GM12878 (cell line): Measurements from ENCODE around the gene B3GALT6. TPM values are rescaled to one million over a fixed set of nuclear protein-coding genes. Genes with fewer than 3 reads are reported as not detected.

Experiments used
- ATAC-seq: fragments of 200-7000 bp; cut with Tn5 transposase; 3 replicates; pipeline ENCODE4 v1.9.1; 2020; ENCODE audit warnings: mild to moderate bottlenecking, moderate library complexity
- BruUV-seq: library from RNA; stranded (reverse); fragments of 400-500 nt; replicated peaks from 2 replicates; lab custom pipeline; 2021; lab: Mats Ljungman, UMichigan
- CTCF ChIA-PET: fragments of 300-600 bp; sonication (Branson Sonifier 250); formaldehyde crosslinking; extraction: SDS; loops from one replicate; lab custom pipeline; 2021; ENCODE audit warnings: inconsistent platforms; lab: Yijun Ruan, JAX
- POLR2A ChIA-PET: fragments of 350-600 bp; formaldehyde crosslinking; extraction: SDS; loops from one replicate; lab custom pipeline; 2021; ENCODE audit warnings: inconsistent platforms; lab: Charles Lee
- RAD21 ChIA-PET: fragments of 300-600 bp; sonication (Branson Sonifier 250); formaldehyde crosslinking; loops from one replicate; lab custom pipeline; 2023; ENCODE audit warnings: antibody characterized with exemption; ENCODE audit not compliant: unreplicated experiment; lab: Charles Lee
- SMC1A ChIA-PET: fragments of 300-600 bp; sonication (Branson Sonifier 250); formaldehyde crosslinking; loops from one replicate; lab custom pipeline; 2023; ENCODE audit not compliant: unreplicated experiment, uncharacterized antibody; lab: Charles Lee
- DNase-seq: peaks from one replicate; pipeline ENCODE4 v3.0.0-alpha.2; 2011; ENCODE audit warnings: low read depth, low spot score
- FAIRE-seq: peaks from 3 replicates; lab custom pipeline; 2011; peaks lifted over from hg19 to GRCh38; lab: Jason Lieb, UNC
- H2AFZ ChIP-seq: 2 replicates; pipeline ENCODE4 v1.6.0; 2011; ENCODE audit warnings: low read depth, low read length, control low read depth; ENCODE audit not compliant: control insufficient read depth
- H3K27ac ChIP-seq: 2 replicates; pipeline ENCODE4 v1.5.1; 2011; ENCODE audit warnings: control low read depth; ENCODE audit not compliant: control insufficient read depth, insufficient read depth
- H3K27me3 ChIP-seq, 2 experiments: replicated peaks in 1 of 2; 2 replicates each; pipeline versions ENCODE4 v1.6.0 to v1.6.1; 2011; ENCODE audit warnings: low read length in 1 of 2; ENCODE audit not compliant: control insufficient read depth in 2 of 2, insufficient read depth in 2 of 2
- H3K36me3 ChIP-seq, 2 experiments: 2 replicates each; pipeline ENCODE4 v1.5.1; 2011; ENCODE audit warnings: low read length in 1 of 2; ENCODE audit not compliant: control insufficient read depth in 2 of 2, insufficient read depth in 2 of 2
- H3K4me1 ChIP-seq: 2 replicates; pipeline ENCODE4 v1.6.1; 2011; ENCODE audit warnings: mild to moderate bottlenecking, low read length, moderate library complexity, mixed read lengths; ENCODE audit not compliant: control insufficient read depth, insufficient read depth
- H3K4me2 ChIP-seq: 2 replicates; pipeline ENCODE4 v1.6.0; 2011; ENCODE audit warnings: control low read depth; ENCODE audit not compliant: control insufficient read depth, insufficient read depth
- H3K4me3 ChIP-seq: fragments of 200-600 bp; sonication (generic); 2 replicates; pipeline ENCODE4 v1.5.1; 2016
- H3K79me2 ChIP-seq: 2 replicates; pipeline ENCODE4 v1.6.0; 2011; ENCODE audit warnings: low read length; ENCODE audit not compliant: control insufficient read depth, insufficient read depth
- H3K9ac ChIP-seq: 2 replicates; pipeline ENCODE4 v1.8.0; 2011; ENCODE audit warnings: low read length, control low read depth, mixed read lengths; ENCODE audit not compliant: control insufficient read depth, insufficient read depth
- H3K9me3 ChIP-seq: replicated peaks from 3 replicates; pipeline ENCODE4 v1.5.1; 2011; ENCODE audit warnings: mild to moderate bottlenecking, low read length; ENCODE audit not compliant: control insufficient read depth, insufficient read depth
- H4K20me1 ChIP-seq: 2 replicates; pipeline ENCODE4 v1.6.0; 2011; ENCODE audit not compliant: control insufficient read depth, insufficient read depth
- ATF2 ChIP-seq: IDR thresholded peaks from 2 replicates; pipeline ENCODE4 v1.6.1; 2012; ENCODE audit warnings: low read length, inconsistent platforms
- CHD1 ChIP-seq: IDR thresholded peaks from 2 replicates; pipeline ENCODE4 v1.6.1; 2012; ENCODE audit warnings: low read depth, low read length, improper control_type of control experiment
- CTCF ChIP-seq, 3 experiments: IDR thresholded peaks in 2 of 3; conservative IDR thresholded peaks in 1 of 3; 2 replicates each; pipeline ENCODE4 v1.5.1; 2011; ENCODE audit warnings: low read depth in 3 of 3, low read length in 3 of 3, mild to moderate bottlenecking in 3 of 3, control low read depth in 2 of 3, moderate library complexity in 2 of 3, inconsistent platforms in 1 of 3, mixed read lengths in 1 of 3; ENCODE audit not compliant: control insufficient read depth in 2 of 3, insufficient read depth in 1 of 3; ENCODE audit errors: extremely low read depth in 1 of 3
- E2F8 ChIP-seq: fragments of 450-650 bp; IDR thresholded peaks from 2 replicates; pipeline ENCODE4 v1.6.1; 2018; ENCODE audit warnings: mild to moderate bottlenecking, low read depth, moderate library complexity; ENCODE audit not compliant: partially characterized antibody
- ETV6 ChIP-seq, 2 experiments: fragments of 450-650 bp in 1 of 2; IDR thresholded peaks in 1 of 2; conservative IDR thresholded peaks in 1 of 2; 2 replicates each; pipeline ENCODE4 v1.6.1; 2014; ENCODE audit warnings: antibody characterized with exemption in 1 of 2, borderline replicate concordance in 1 of 2, low read depth in 1 of 2, mild to moderate bottlenecking in 1 of 2, moderate library complexity in 1 of 2
- GABPA ChIP-seq: IDR thresholded peaks from 2 replicates; pipeline ENCODE4 v1.6.1; 2014; ENCODE audit warnings: antibody characterized with exemption, low read depth, mild to moderate bottlenecking, inconsistent platforms
- HDGF ChIP-seq: fragments of 450-650 bp; IDR thresholded peaks from 2 replicates; pipeline ENCODE4 v1.6.1; 2016; ENCODE audit warnings: antibody characterized with exemption
- KDM1A ChIP-seq: fragments of 200-600 bp; sonication (generic); IDR thresholded peaks from 2 replicates; pipeline ENCODE4 v1.6.1; 2016; ENCODE audit warnings: borderline replicate concordance
- NBN ChIP-seq: fragments of 450-650 bp; IDR thresholded peaks from 2 replicates; pipeline ENCODE4 v1.6.1; 2016
- NKRF ChIP-seq: fragments of 450-650 bp; conservative IDR thresholded peaks from 2 replicates; pipeline ENCODE4 v1.6.1; 2017; ENCODE audit warnings: mild to moderate bottlenecking, moderate library complexity
- POLR2AphosphoS5 ChIP-seq: IDR thresholded peaks from 2 replicates; pipeline ENCODE4 v1.6.1; 2011; ENCODE audit warnings: mild to moderate bottlenecking, low read length, inconsistent platforms
- RB1 ChIP-seq: fragments of 450-650 bp; formaldehyde crosslinking; IDR thresholded peaks from 2 replicates; pipeline ENCODE4 v1.6.1; 2017; ENCODE audit warnings: mild to moderate bottlenecking, borderline replicate concordance
- RCOR1 ChIP-seq: conservative IDR thresholded peaks from 2 replicates; pipeline ENCODE4 v1.6.1; 2012; ENCODE audit warnings: low read depth, low read length, improper control_type of control experiment
- ZNF207 ChIP-seq: fragments of 450-650 bp; IDR thresholded peaks from 2 replicates; pipeline ENCODE4 v1.6.1; 2014; ENCODE audit warnings: antibody characterized with exemption, mild to moderate bottlenecking, borderline replicate concordance
- ZSCAN29 ChIP-seq: fragments of 450-650 bp; IDR thresholded peaks from 2 replicates; pipeline ENCODE4 v1.6.1; 2017; ENCODE audit warnings: mild to moderate bottlenecking, moderate library complexity
- WGBS: methylation state at CpG from one replicate; pipeline ENCODE4 v1.1.6; 2016; ENCODE audit warnings: low lambda C conversion rate; ENCODE audit not compliant: insufficient replicate concordance, insufficient coverage; ENCODE audit errors: missing lambda C conversion rate; 5-methylcytosine and 5-hydroxymethylcytosine counted together
- in situ Hi-C: fragments of 300-500 bp; cut with MboI; formaldehyde crosslinking; loops from 9 replicates; pipeline ENCODE4 v1.14.3; 2018; ENCODE audit warnings: mixed read lengths
- intact Hi-C: fragments of 100-400 bp; cut with micrococcal nuclease; formaldehyde crosslinking; loops from one replicate; pipeline ENCODE4 v1.14.2; 2022; ENCODE audit not compliant: unreplicated experiment
- polyA plus RNA-seq, 11 experiments: library from polyadenylated mRNA; depleted of rRNA in 4 of 11; unstranded in 6 of 11; stranded (reverse) in 5 of 11; fragments of >200 nt; fragmentation: Nextera tagmentation in 4 of 11; fragmentation: Illumina TruSeq in 1 of 11; extraction: Ambion mirVana in 4 of 11; extraction: Trizol in 1 of 11; gene quantifications; 1 replicate in 1 of 11; 2 replicates in 10 of 11; pipeline versions ENCODE4 v1.2.1 to v1.2.3, GENCODE V29; 2011 to 2016; ENCODE audit warnings: inconsistent platforms in 2 of 11, missing spikeins in 2 of 11, low read depth in 1 of 11
- total RNA-seq, 4 experiments: library from RNA; depleted of rRNA in 3 of 4; stranded (reverse); fragments of >200 nt in 3 of 4; fragmentation: Illumina TruSeq in 1 of 4; extraction: Trizol in 1 of 4; gene quantifications; 2 replicates each; pipeline versions ENCODE4 v1.2.1 to v1.2.3, GENCODE V29; 2013 to 2021

The B3GALT6 gene
- total and polyA plus RNA-seq, 10 of the 15 experiments (the other 5 are each of a cell fraction or from before 2014, with no cell fraction given): 0.53 to 20.8 (median 4.5) TPM

- TF ChIP-seq ATF2 (no peak), HDGF (no peak), NBN (no peak)
Measured at GRCh38 chr1:1243266-1243660, 11.2 kb downstream of the B3GALT6 start (continued).

- Histone ChIP-seq H4K20me1 (no peaks in the 10 kb centered on the region), H3K4me2 (no peak overlapping the region), H3K9ac (no peak overlapping the region), H3K27me3 (peaks cover 1 to 5% of the 10 kb centered on the region in 2 experiments; a peak in 3 of 4 replicates), H3K4me1 (no peaks in the 10 kb centered on the region), H2AFZ (no peak overlapping the region), H3K27ac (no peak overlapping the region), H3K9me3 (no peaks in the 10 kb centered on the region), H3K4me3 (no peak overlapping the region), H3K36me3 (no peaks in the 10 kb centered on the region), H3K79me2 (no peaks in the 10 kb centered on the region)
- ATAC-seq (no peak), FAIRE-seq (no peak), DNase-seq (no peak)
- ChIA-PET SMC1A (no interaction called here), RAD21 (no interaction called here), CTCF (no interaction called here), POLR2A (no interaction called here)
- 68% methylated on average over 23 of the region's 23 CpGs for WGBS
- intact Hi-C loops (no loop called here), in situ Hi-C loops (no loop called here)
- no TSS peak for BruUV-seq
- TF ChIP-seq ZSCAN29: no peak
- no peak for TF ChIP-seq RB1
- TF ChIP-seq ZNF207: no peak
- no peak for TF ChIP-seq E2F8
- TF ChIP-seq KDM1A: no peak
- no peak for TF ChIP-seq CHD1
- TF ChIP-seq CTCF (IDR thresholded peaks at IDR 0.05 in 2 of 3, conservative IDR thresholded peaks at IDR 0.05 in 1 of 3; ENCODE audit: control insufficient read depth in 2 of 3, extremely low read depth in 1 of 3, insufficient read depth in 1 of 3, low read depth in 3 of 3, low read length in 3 of 3): no peak
- TF ChIP-seq RCOR1: no peak
- no peak for TF ChIP-seq NKRF
- no peak for TF ChIP-seq ETV6 (conservative IDR thresholded peaks at IDR 0.05 in 1 of 2, IDR thresholded peaks at IDR 0.05 in 1 of 2; ENCODE audit: borderline replicate concordance in 1 of 2, low read depth in 1 of 2)
- TF ChIP-seq POLR2AphosphoS5: no peak
- no peak for TF ChIP-seq GABPA
Measured at GRCh38 chr1:1243807-1244191, 11.8 kb downstream of the B3GALT6 start.
